Caco-2 (cell line): Measurements from ENCODE around the gene SELENOF. TPM values are rescaled to one million over a fixed set of nuclear protein-coding genes. Genes with fewer than 3 reads are reported as not detected.
"Not testable (repeated sequence)": the region's sequence is repeated elsewhere in the genome, so short reads cannot be mapped to it uniquely, and the experiment has no call there.

Experiments used
- BruUV-seq: library from RNA; stranded (reverse); fragments of 400-500 nt; replicated peaks from 2 replicates; lab custom pipeline; 2021; lab: Mats Ljungman, UMichigan
- CTCF ChIA-PET: fragments of 300-600 bp; sonication (Branson Sonifier 250); formaldehyde crosslinking; loops from one replicate; lab custom pipeline; 2022; ENCODE audit warnings: antibody characterized with exemption; lab: Charles Lee
- POLR2A ChIA-PET: fragments of 300-600 bp; sonication (Branson Sonifier 250); formaldehyde crosslinking; loops from one replicate; lab custom pipeline; 2022; ENCODE audit warnings: antibody characterized with exemption; lab: Charles Lee
- DNase-seq, 2 experiments: peaks; one replicate each; pipeline versions ENCODE4 v3.0.0 to v3.0.0-alpha.2; 2020 to 2022
- H3K27me3 ChIP-seq: replicated peaks from 2 replicates; pipeline ENCODE4 v1.6.0; 2011; ENCODE audit warnings: low read length; ENCODE audit not compliant: control insufficient read depth, insufficient read depth
- H3K36me3 ChIP-seq: 2 replicates; pipeline ENCODE4 v1.5.1; 2011; ENCODE audit warnings: low read length; ENCODE audit not compliant: control insufficient read depth, insufficient read depth
- H3K4me1 ChIP-seq: fragments of 250-450 bp; sonication (Bioruptor Pico); 2 replicates; pipeline ENCODE4 v1.5.1; 2020; ENCODE audit warnings: mild to moderate bottlenecking
- H3K4me3 ChIP-seq: 2 replicates; pipeline ENCODE4 v1.5.1; 2011; ENCODE audit warnings: low read depth, mild to moderate bottlenecking, control low read depth, low read length
- H3K9me3 ChIP-seq: fragments of 250-450 bp; sonication (Bioruptor Pico); 2 replicates; pipeline ENCODE4 v1.5.1; 2020; ENCODE audit warnings: mild to moderate bottlenecking, moderate library complexity
- H3K27ac Mint-ChIP-seq: one replicate; pipeline ENCODE4 v1.8.0; 2022; ENCODE audit warnings: mixed read lengths; ENCODE audit not compliant: unreplicated experiment
- H3K27me3 Mint-ChIP-seq: one replicate; pipeline ENCODE4 v1.8.0; 2022; ENCODE audit warnings: mixed read lengths; ENCODE audit not compliant: insufficient read depth, unreplicated experiment
- H3K36me3 Mint-ChIP-seq: one replicate; pipeline ENCODE4 v1.8.0; 2022; ENCODE audit warnings: mild to moderate bottlenecking, mixed read lengths; ENCODE audit not compliant: insufficient read depth, unreplicated experiment
- H3K4me1 Mint-ChIP-seq: one replicate; pipeline ENCODE4 v1.8.0; 2022; ENCODE audit warnings: low read depth, mixed read lengths; ENCODE audit not compliant: unreplicated experiment
- H3K4me3 Mint-ChIP-seq: one replicate; pipeline ENCODE4 v1.8.0; 2022; ENCODE audit warnings: mild to moderate bottlenecking, moderate library complexity, mixed read lengths; ENCODE audit not compliant: unreplicated experiment
- H3K9me3 Mint-ChIP-seq: one replicate; pipeline ENCODE4 v1.8.0; 2022; ENCODE audit warnings: mixed read lengths; ENCODE audit not compliant: unreplicated experiment
- CTCF ChIP-seq, 2 experiments: fragments of 200-600 bp in 1 of 2; IDR thresholded peaks; 1 replicate in 1 of 2; 2 replicates in 1 of 2; pipeline versions ENCODE4 v1.5.1 to v1.8.0; 2011 to 2022; ENCODE audit warnings: antibody characterized with exemption in 1 of 2, control low read depth in 1 of 2, inconsistent platforms in 1 of 2, low read depth in 1 of 2, low read length in 1 of 2, mild to moderate bottlenecking in 1 of 2, moderate library complexity in 1 of 2; ENCODE audit not compliant: insufficient read depth in 1 of 2, severe bottlenecking in 1 of 2, unreplicated experiment in 1 of 2
- intact Hi-C: fragments of 100-400 bp; cut with micrococcal nuclease; formaldehyde crosslinking; loops from one replicate; pipeline ENCODE4 v1.10.0; 2022; ENCODE audit not compliant: unreplicated experiment
- total RNA-seq: library from RNA; stranded (reverse); gene quantifications from 2 replicates; pipeline ENCODE4 v1.2.3, GENCODE V29; 2022

The SELENOF gene
- total RNA-seq, 1 experiment from 2014 or later: 161 TPM

- Mint-ChIP-seq H3K4me3 (no peak overlapping the region), H3K27me3 (no peaks in the 10 kb centered on the region), H3K36me3 (peaks cover 9% of the 10 kb centered on the region), H3K9me3 (no peaks in the 10 kb centered on the region), H3K4me1 (no peaks in the 10 kb centered on the region), H3K27ac (no peak overlapping the region)
- BruUV-seq: no TSS peak
- Histone ChIP-seq H3K36me3 (no peaks in the 10 kb centered on the region), H3K4me1 (no peaks in the 10 kb centered on the region), H3K27me3 (no peaks in the 10 kb centered on the region), H3K9me3 (no peaks in the 10 kb centered on the region), H3K4me3 (no peak overlapping the region)
- DNase-seq: no peak
- ChIA-PET CTCF (no interaction called here), POLR2A (no interaction called here)
- intact Hi-C loops: no loop called here
- TF ChIP-seq CTCF (IDR thresholded peaks at IDR 0.05; ENCODE audit: insufficient read depth in 1 of 2, low read depth in 1 of 2, low read length in 1 of 2, severe bottlenecking in 1 of 2, unreplicated experiment in 1 of 2): no peak
Measured at GRCh38 chr1:86872086-86872485, 41.8 kb downstream of the SELENOF start.

GRCh38 chr1:86871001-86871400, 42.9 kb downstream of the SELENOF start:
- H3K27me3 ChIP-seq: no peaks in the 10 kb centered on the region
- no peaks in the 10 kb centered on the region for H3K4me1 Mint-ChIP-seq
- no TSS peak for BruUV-seq
- H3K4me3 Mint-ChIP-seq: no peak overlapping the region
- peaks cover 4% of the 10 kb centered on the region for H3K36me3 Mint-ChIP-seq
- no peak overlapping the region for H3K4me3 ChIP-seq
- ChIA-PET CTCF (no interaction called here), POLR2A (no interaction called here)
- no peaks in the 10 kb centered on the region for H3K9me3 Mint-ChIP-seq
- H3K4me1 ChIP-seq: no peaks in the 10 kb centered on the region
- no peaks in the 10 kb centered on the region for H3K9me3 ChIP-seq
- intact Hi-C loops: no loop called here
- TF ChIP-seq CTCF (IDR thresholded peaks at IDR 0.05; ENCODE audit: insufficient read depth in 1 of 2, low read depth in 1 of 2, low read length in 1 of 2, severe bottlenecking in 1 of 2, unreplicated experiment in 1 of 2): no peak
- H3K27ac Mint-ChIP-seq: no peak overlapping the region
- no peaks in the 10 kb centered on the region for H3K36me3 ChIP-seq
- no peak for DNase-seq
- no peaks in the 10 kb centered on the region for H3K27me3 Mint-ChIP-seq

GRCh38 chr1:86868477-86868876, 45.4 kb downstream of the SELENOF start:
- H3K4me1 ChIP-seq: no peaks in the 10 kb centered on the region
- intact Hi-C loops: no loop called here
- CTCF ChIA-PET: no interaction called here
- Mint-ChIP-seq H3K36me3 (peaks cover 4% of the 10 kb centered on the region), H3K9me3 (no peaks in the 10 kb centered on the region), H3K4me3 (no peak overlapping the region), H3K27ac (no peak overlapping the region), H3K27me3 (no peaks in the 10 kb centered on the region), H3K4me1 (no peaks in the 10 kb centered on the region)
- H3K36me3 ChIP-seq: no peaks in the 10 kb centered on the region
- no peak for DNase-seq
- BruUV-seq: no TSS peak
- H3K27me3 ChIP-seq: no peaks in the 10 kb centered on the region
- POLR2A ChIA-PET: no interaction called here
- H3K4me3 ChIP-seq: no peak overlapping the region
- no peaks in the 10 kb centered on the region for H3K9me3 ChIP-seq
- TF ChIP-seq CTCF (IDR thresholded peaks at IDR 0.05; ENCODE audit: insufficient read depth in 1 of 2, low read depth in 1 of 2, low read length in 1 of 2, severe bottlenecking in 1 of 2, unreplicated experiment in 1 of 2): no peak

GRCh38 chr1:86867278-86867677, 46.6 kb downstream of the SELENOF start:
- H3K9me3 ChIP-seq, DNase-seq, H3K36me3 ChIP-seq, H3K4me1 ChIP-seq, H3K4me3 ChIP-seq, H3K4me3 Mint-ChIP-seq, intact Hi-C loops, CTCF ChIA-PET, H3K36me3 Mint-ChIP-seq, H3K27ac Mint-ChIP-seq, H3K4me1 Mint-ChIP-seq, H3K27me3 Mint-ChIP-seq, H3K27me3 ChIP-seq, POLR2A ChIA-PET, H3K9me3 Mint-ChIP-seq, BruUV-seq: not testable (repeated sequence)
